ENCODE measurements around the gene GSG1.

The GSG1 gene

GRCh38 chr12:13075786-13076570, 27.5 kb downstream of the GSG1 start:
- H3K4me3 ChIP-seq (ENCODE audit: low read depth, low read length), result no peak overlapping the region
- no peak for DNase-seq (ENCODE audit: low read depth)
- no peak for TF ChIP-seq CTCF (conservative IDR thresholded peaks at IDR 0.05; ENCODE audit: low read depth, low read length)

- DNase-seq (ENCODE audit: low read depth), result peak; percentile 27
- no peak overlapping the region for H3K4me3 ChIP-seq (ENCODE audit: low read depth, low read length)
- TF ChIP-seq CTCF (conservative IDR thresholded peaks at IDR 0.05; ENCODE audit: low read depth, low read length), result no peak
These were observed 28.4 kb downstream of the GSG1 start for GRCh38 chr12:13075118-13075480.

GRCh38 chr12:13074396-13075117, 28.9 kb downstream of the GSG1 start:
- TF ChIP-seq CTCF (conservative IDR thresholded peaks at IDR 0.05; ENCODE audit: low read depth, low read length), result no peak
- DNase-seq (ENCODE audit: low read depth), result no peak
- no peak overlapping the region for H3K4me3 ChIP-seq (ENCODE audit: low read depth, low read length)

- TF ChIP-seq CTCF (conservative IDR thresholded peaks at IDR 0.05; ENCODE audit: low read depth, low read length), result no peak
- no peak overlapping the region for H3K4me3 ChIP-seq (ENCODE audit: low read depth, low read length)
- DNase-seq (ENCODE audit: low read depth), result no peak
These were observed 30.3 kb downstream of the GSG1 start for GRCh38 chr12:13073173-13073572.

GRCh38 chr12:13071305-13072280, 31.9 kb downstream of the GSG1 start:
- TF ChIP-seq CTCF (conservative IDR thresholded peaks at IDR 0.05; ENCODE audit: low read depth, low read length), result no peak
- DNase-seq (ENCODE audit: low read depth), result no peak
- H3K4me3 ChIP-seq (ENCODE audit: low read depth, low read length), result no peak overlapping the region

- TF ChIP-seq CTCF (conservative IDR thresholded peaks at IDR 0.05; ENCODE audit: low read depth, low read length), result no peak
- no peak for DNase-seq (ENCODE audit: low read depth)
- H3K4me3 ChIP-seq (ENCODE audit: low read depth, low read length), result no peak overlapping the region
These were observed 34.1 kb downstream of the GSG1 start for GRCh38 chr12:13069380-13069779.

Data from choroid plexus epithelial cell (primary cell).